Small intestine (tissue), 7 donors: ENCODE results near the gene GPR162. TPM values are rescaled to one million over a fixed set of nuclear protein-coding genes. Genes with fewer than 3 reads are reported as not detected.
"Not testable (repeated sequence)": the region's sequence is repeated elsewhere in the genome, so short reads cannot be mapped to it uniquely, and the experiment has no call there.

ENCODE experiments used
- DNase-seq, 2 donors: peaks; one replicate each; pipeline versions ENCODE4 v3.0.0 to v3.0.0-alpha.2; 2013
- FAIRE-seq: peaks from 2 replicates; lab custom pipeline; 2012; peaks lifted over from hg19 to GRCh38; lab: Jason Lieb, UNC
- H3K27ac ChIP-seq, 3 donors: one replicate each; pipeline ENCODE4 v1.5.1; 2013; ENCODE audit warnings: low read length in 2 of 3, mild to moderate bottlenecking in 2 of 3, control low read depth in 1 of 3, inconsistent platforms in 1 of 3, low read depth in 1 of 3, moderate library complexity in 1 of 3
- H3K27me3 ChIP-seq, 3 donors: one replicate each; pipeline ENCODE4 v1.6.1; 2013; ENCODE audit warnings: low read length in 3 of 3, inconsistent platforms in 1 of 3; ENCODE audit not compliant: control insufficient read depth in 3 of 3, insufficient read depth in 3 of 3
- H3K36me3 ChIP-seq, 3 donors: one replicate each; pipeline ENCODE4 v1.6.1; 2013; ENCODE audit warnings: low read length in 3 of 3, inconsistent platforms in 1 of 3, low read depth in 1 of 3, mild to moderate bottlenecking in 1 of 3, moderate library complexity in 1 of 3; ENCODE audit not compliant: control insufficient read depth in 3 of 3, insufficient read depth in 2 of 3
- H3K4me1 ChIP-seq, 3 donors: one replicate each; pipeline ENCODE4 v1.6.1; 2013; ENCODE audit warnings: low read length in 2 of 3, inconsistent platforms in 1 of 3, low read depth in 1 of 3, mild to moderate bottlenecking in 1 of 3, moderate library complexity in 1 of 3; ENCODE audit not compliant: control insufficient read depth in 3 of 3, insufficient read depth in 2 of 3
- H3K4me3 ChIP-seq, 3 donors: one replicate each; pipeline ENCODE4 v1.5.1; 2013; ENCODE audit warnings: low read length in 3 of 3, control low read depth in 1 of 3, inconsistent platforms in 1 of 3, low read depth in 1 of 3, mild to moderate bottlenecking in 1 of 3, moderate library complexity in 1 of 3
- H3K9me3 ChIP-seq, 2 donors: one replicate each; pipeline ENCODE4 v1.6.1; 2013; ENCODE audit warnings: low read depth in 1 of 2, low read length in 1 of 2; ENCODE audit not compliant: control insufficient read depth in 2 of 2, insufficient read depth in 1 of 2
- WGBS, 3 donors: extraction: QIAGEN DNeasy Blood & Tissue Kit; methylation state at CpG; one replicate each; pipeline ENCODE4 v1.1.7; 2013; 5-methylcytosine and 5-hydroxymethylcytosine counted together
- polyA plus RNA-seq, 4 donors: library from polyadenylated mRNA; stranded (reverse) in 3 of 4; unstranded in 1 of 4; fragments of 200-250 nt in 3 of 4; fragments of 120-200 nt in 1 of 4; gene quantifications; one replicate each; pipeline versions ENCODE4 v1.2.1 to v1.2.3, GENCODE V29; 2013
- donor health status: healthy with polysubstance abuse.
- donor health status: control.
- donor health status: control.
- donor health status: Bipolar disorder and iron deficiency.
- donor health status: healthy.

The GPR162 gene
- polyA plus RNA-seq, 4 donors: 1.1 to 6.7 (median 5.1) TPM; not detected in 1

GRCh38 chr12:6855322-6855721, 33.7 kb downstream of the GPR162 start:
- no peak for FAIRE-seq
- Histone ChIP-seq H3K4me1 (peaks cover 0 to 17% (median 5%) of the 10 kb centered on the region in 3 donors), H3K36me3 (peaks cover 12 to 56% (median 12%) of the 10 kb centered on the region in 3 donors), H3K4me3 (no peak overlapping the region), H3K9me3 (no peaks in the 10 kb centered on the region), H3K27me3 (no peaks in the 10 kb centered on the region), H3K27ac (no peak overlapping the region)
- DNase-seq: no peak
- 92 to 95% (median 93%) methylated on average over 14 of the region's 14 CpGs for WGBS, 3 donors

- 94 to 100% (median 95%) methylated on average over 2 of the region's 2 CpGs for WGBS, 3 donors
- FAIRE-seq (no peak), DNase-seq (no peak)
- peaks cover 18 to 86% (median 24%) of the 10 kb centered on the region in 3 donors for H3K36me3 ChIP-seq
- no peaks in the 10 kb centered on the region for H3K27me3 ChIP-seq
- H3K27ac ChIP-seq: no peak overlapping the region
- no peaks in the 10 kb centered on the region for H3K9me3 ChIP-seq
- H3K4me3 ChIP-seq: no peak overlapping the region
- H3K4me1 ChIP-seq: peaks cover 0 to 2% (median 0%) of the 10 kb centered on the region in 3 donors
These were observed 37.2 kb downstream of the GPR162 start for GRCh38 chr12:6858799-6859198.

- DNase-seq: no peak
- no peaks in the 10 kb centered on the region for H3K9me3 ChIP-seq
These were observed 38.5 kb downstream of the GPR162 start for GRCh38 chr12:6860116-6860515.

GRCh38 chr12:6860942-6861341, 39.3 kb downstream of the GPR162 start:
- Histone ChIP-seq H3K27ac (no peak overlapping the region), H3K4me1 (no peaks in the 10 kb centered on the region), H3K27me3 (no peaks in the 10 kb centered on the region), H3K36me3 (peaks cover 23 to 92% (median 25%) of the 10 kb centered on the region in 3 donors), H3K9me3 (no peaks in the 10 kb centered on the region), H3K4me3 (no peak overlapping the region)
- WGBS, 3 donors: 94 to 98% (median 96%) methylated on average over 7 of the region's 7 CpGs
- FAIRE-seq: no peak
- no peak for DNase-seq

More at GRCh38 chr12:6860116-6860515, 38.5 kb downstream of the GPR162 start:
- Histone ChIP-seq H3K36me3 (peaks cover 23 to 91% (median 27%) of the 10 kb centered on the region in 3 donors), H3K27ac (no peak overlapping the region), H3K27me3 (no peaks in the 10 kb centered on the region), H3K4me1 (no peaks in the 10 kb centered on the region), H3K4me3 (no peak overlapping the region)
- 94 to 97% (median 96%) methylated on average over 9 of the region's 9 CpGs for WGBS, 3 donors
- no peak for FAIRE-seq

- Histone ChIP-seq H3K9me3 (no peaks in the 10 kb centered on the region), H3K27me3 (no peaks in the 10 kb centered on the region), H3K4me1 (no peaks in the 10 kb centered on the region), H3K36me3 (peaks cover 23 to 92% (median 25%) of the 10 kb centered on the region in 3 donors), H3K27ac (no peak overlapping the region), H3K4me3 (no peak overlapping the region)
- FAIRE-seq: no peak
- WGBS, 3 donors: 94 to 96% (median 94%) methylated on average over 9 of the region's 9 CpGs
- no peak for DNase-seq
These were observed 39.8 kb downstream of the GPR162 start for GRCh38 chr12:6861391-6861790.

- H3K36me3 ChIP-seq: peaks cover 19 to 82% (median 23%) of the 10 kb centered on the region in 3 donors
- H3K27ac ChIP-seq: no peak overlapping the region
- no peak for DNase-seq
- WGBS, 3 donors: 89 to 96% (median 90%) methylated on average over 11 of the region's 11 CpGs
- H3K27me3 ChIP-seq: no peaks in the 10 kb centered on the region
- FAIRE-seq: no peak
- H3K9me3 ChIP-seq: no peaks in the 10 kb centered on the region
- no peak overlapping the region for H3K4me3 ChIP-seq
- peaks cover 0 to 6% (median 0%) of the 10 kb centered on the region in 3 donors for H3K4me1 ChIP-seq
These were observed 41.4 kb downstream of the GPR162 start for GRCh38 chr12:6863033-6863432.

- Histone ChIP-seq H3K27me3 (no peaks in the 10 kb centered on the region), H3K27ac (no peak overlapping the region), H3K4me1 (peaks cover 0 to 13% (median 0%) of the 10 kb centered on the region in 3 donors), H3K36me3 (peaks cover 16 to 83% (median 18%) of the 10 kb centered on the region in 3 donors), H3K4me3 (no peak overlapping the region), H3K9me3 (no peaks in the 10 kb centered on the region)
- no peak for DNase-seq
- WGBS, 3 donors: 96 to 97% (median 96%) methylated on average over 16 of the region's 16 CpGs
- FAIRE-seq: no peak
These were observed 42.1 kb downstream of the GPR162 start for GRCh38 chr12:6863586-6864321.

- H3K9me3 ChIP-seq, H3K4me3 ChIP-seq, H3K27ac ChIP-seq, FAIRE-seq, DNase-seq, H3K27me3 ChIP-seq: not testable (repeated sequence)
- H3K36me3 ChIP-seq: peaks cover 11 to 83% (median 16%) of the 10 kb centered on the region in 3 donors
- H3K4me1 ChIP-seq: peaks cover 0 to 28% (median 0%) of the 10 kb centered on the region in 3 donors
- 92 to 94% (median 94%) methylated on average over 5 of the region's 5 CpGs for WGBS, 3 donors
These were observed 43.7 kb downstream of the GPR162 start for GRCh38 chr12:6865307-6865706.
